ENCODE measurements around the gene IL17RD. TPM values are rescaled to one million over a fixed set of nuclear protein-coding genes. Genes with fewer than 3 reads are reported as not detected.

IL17RD gene
- 8.9 TPM in 2 replicates for total RNA-seq

DNA sequence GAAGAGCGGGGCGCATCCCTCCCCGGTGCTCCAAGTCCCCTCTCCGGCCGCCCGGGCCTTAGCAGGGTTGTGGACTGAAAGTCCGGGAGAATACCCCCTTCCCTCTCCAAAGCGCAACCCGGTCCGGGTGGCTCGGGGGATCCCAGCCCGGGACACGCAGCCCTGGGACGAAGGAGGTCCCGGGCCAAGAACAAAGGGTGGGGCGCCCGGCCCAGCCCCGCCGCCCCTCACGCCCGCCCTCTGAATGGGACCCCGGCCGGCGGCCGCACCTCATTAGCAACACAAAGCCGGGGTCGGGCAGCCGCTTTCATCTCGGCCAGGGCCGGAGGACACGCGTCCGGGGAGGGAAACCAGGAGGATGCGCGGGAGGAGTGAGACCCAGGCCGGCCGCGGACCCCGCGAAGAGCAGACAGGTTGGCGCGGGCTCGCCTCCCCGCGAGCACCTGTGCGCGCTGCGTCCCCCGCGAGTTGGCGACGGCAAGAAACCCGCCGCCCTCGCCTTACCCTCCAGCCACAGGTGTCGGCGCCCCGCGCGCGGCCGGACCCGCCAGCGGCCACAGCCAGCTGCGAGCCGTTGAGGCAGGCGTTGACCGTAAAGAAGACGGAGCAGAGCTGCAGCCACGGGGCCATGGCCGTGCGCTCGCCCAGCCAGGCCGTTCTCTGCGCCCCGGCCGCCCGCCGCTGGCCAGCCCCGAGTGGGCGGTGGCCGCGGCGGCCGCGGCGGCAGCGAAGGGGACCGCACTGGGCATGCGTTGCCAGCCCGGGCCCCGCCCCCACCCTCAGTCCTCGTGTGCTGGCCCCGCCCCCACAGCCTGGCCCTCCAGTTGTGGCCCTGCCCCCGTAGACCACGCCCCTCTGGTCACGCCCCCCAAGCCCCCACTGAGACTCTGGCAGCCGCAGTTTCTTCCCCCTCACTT, at the start of gene IL17RD:
Gene IL17RD, minus strand, starts transcription at position 697 of the 917 bp plus-strand sequence. Its CDS starts 67 bp downstream, at position 630.

DNA sequence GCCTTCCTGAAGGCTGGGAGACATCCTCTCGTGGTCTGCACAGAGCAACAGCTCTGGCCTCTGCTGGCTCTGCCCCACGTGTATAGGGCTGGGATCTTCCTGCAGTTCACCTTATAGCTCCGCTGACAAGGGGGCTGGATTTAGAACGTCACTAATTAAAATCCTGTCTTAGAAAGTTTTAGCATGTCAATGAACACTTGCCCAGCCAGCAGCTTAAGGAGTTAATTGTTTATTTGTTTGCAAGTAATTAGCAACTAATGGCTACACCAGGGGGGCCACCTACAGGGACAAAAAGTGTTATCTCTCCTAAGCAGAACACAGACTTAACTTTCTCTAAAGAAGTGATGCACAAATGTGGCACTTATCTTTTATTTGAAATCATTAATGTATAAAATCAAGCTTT, 34.7 kb upstream of the IL17RD start, which contains the start of gene HESX1:
Gene HESX1, minus strand, starts transcription at position 84 of the 403 bp plus-strand sequence. Its CDS starts 60 bp downstream, at position 24.

DNA sequence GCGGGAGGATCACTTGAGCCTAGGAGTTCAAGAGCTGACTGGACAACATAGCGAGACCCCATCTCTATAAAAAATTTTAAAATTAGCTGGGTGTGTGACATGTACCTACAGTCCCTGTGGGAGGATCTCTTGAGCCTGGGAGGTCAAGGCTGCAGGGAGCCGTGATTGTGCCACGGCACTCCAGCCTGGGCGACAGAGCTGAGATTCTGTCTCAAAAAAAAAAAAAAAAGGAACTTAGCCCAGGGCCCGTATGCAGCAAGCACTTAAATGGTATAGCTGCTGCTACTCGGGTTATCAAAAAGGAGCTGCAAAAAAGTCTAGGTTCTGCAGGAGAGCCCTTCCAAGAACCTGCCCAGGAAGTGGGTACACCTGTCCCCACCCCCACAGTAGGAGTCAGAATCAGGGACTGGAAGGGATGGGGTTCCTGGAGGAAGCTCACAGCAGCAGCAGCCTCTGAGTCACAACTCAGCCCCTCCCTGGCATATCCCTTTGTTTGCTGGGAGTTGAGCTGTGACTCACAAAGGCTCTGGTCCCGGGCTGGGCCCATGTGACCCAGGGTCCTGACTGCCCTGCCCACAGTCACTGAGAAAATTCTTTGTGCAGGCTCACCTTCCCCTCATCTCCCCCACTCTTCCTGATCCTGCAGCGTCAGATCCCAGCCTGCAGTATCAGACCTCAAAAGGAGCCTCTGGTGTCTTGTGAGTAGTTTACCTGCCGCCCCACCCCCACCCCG, 104.9 kb downstream of the IL17RD start, which contains the start of gene SPATA12:
Gene SPATA12, plus strand, starts transcription at position 576 of the 733 bp plus-strand sequence. CDS start 13,031 bp downstream, outside the sequence.

Other genes with a start within 250 kb of the IL17RD start
- under 0.01 and 0.15 TPM in 2 replicates for gene SPATA12, start 104.7 kb downstream of the IL17RD start, total RNA-seq
- gene HESX1, start 34.6 kb upstream of the IL17RD start, total RNA-seq: 1.2 and 1.5 TPM in 2 replicates
- 45.3 and 52.7 TPM in 2 replicates for gene APPL1, start 62.4 kb upstream of the IL17RD start, total RNA-seq
- gene ASB14, start 127.3 kb upstream of the IL17RD start, total RNA-seq: not detected in 2 replicates

Measured in smooth muscle cell of trachea (primary cell).